Stimulated activated CD4-positive, alpha-beta T cell treated with anti-CD3 and anti-CD28 coated beads, Interleukin-1b, Interleukin-23, amount 100 ng/mL, for 24 hours (primary cell): ENCODE data around the gene SYT6.

Source experiments
- DNase-seq, 4 experiments: peaks; one replicate each; pipeline ENCODE4 v3.0.0-alpha.2; 2020; ENCODE audit warnings: low read depth in 4 of 4, low spot score in 1 of 4

The SYT6 gene

GRCh38 chr1:114153261-114154145 is at the start of gene SYT6:
TSS of gene SYT6 (minus strand) at chr1:114153869. CDS start at chr1:114153772, 97 bp downstream.
- no peak for DNase-seq

GRCh38 chr1:114201486-114201885 is 47.8 kb upstream of the SYT6 start:
- DNase-seq = no peak

- DNase-seq = no peak
Measured at GRCh38 chr1:114199017-114199594, 45.4 kb upstream of the SYT6 start.

- no peak for DNase-seq
Measured at GRCh38 chr1:114196992-114197907, 43.6 kb upstream of the SYT6 start.

GRCh38 chr1:114195819-114196218 is 42.1 kb upstream of the SYT6 start:
- DNase-seq = no peak

GRCh38 chr1:114192328-114192727 is 38.7 kb upstream of the SYT6 start:
- no peak for DNase-seq

- DNase-seq = no peak
Measured at GRCh38 chr1:114189398-114189797, 35.7 kb upstream of the SYT6 start.

- DNase-seq = no peak
Measured at GRCh38 chr1:114181356-114181755, 27.7 kb upstream of the SYT6 start.

- no peak for DNase-seq
Measured at GRCh38 chr1:114180742-114181141, 27.1 kb upstream of the SYT6 start.

- DNase-seq = no peak
Measured at GRCh38 chr1:114178936-114179335, 25.3 kb upstream of the SYT6 start.

GRCh38 chr1:114177282-114177681 is 23.6 kb upstream of the SYT6 start:
- no peak for DNase-seq

- no peak for DNase-seq
Measured at GRCh38 chr1:114176366-114176765, 22.7 kb upstream of the SYT6 start.

GRCh38 chr1:114173680-114174079 is 20.0 kb upstream of the SYT6 start:
- DNase-seq = no peak

GRCh38 chr1:114169509-114169908 is 15.8 kb upstream of the SYT6 start:
- no peak for DNase-seq

- DNase-seq = no peak
Measured at GRCh38 chr1:114167226-114167625, 13.6 kb upstream of the SYT6 start.

GRCh38 chr1:114164840-114165543 is 11.3 kb upstream of the SYT6 start:
- no peak for DNase-seq

GRCh38 chr1:114159941-114160340 is 6.3 kb upstream of the SYT6 start:
- no peak for DNase-seq

- DNase-seq = no peak
Measured at GRCh38 chr1:114157275-114157660, 3.6 kb upstream of the SYT6 start.

- DNase-seq = no peak
Measured at GRCh38 chr1:114156538-114157274, 3.0 kb upstream of the SYT6 start.

- DNase-seq = no peak
Measured at GRCh38 chr1:114155706-114156105, 2.0 kb upstream of the SYT6 start.
